ENCODE data around the gene EBLN2.

DNA sequence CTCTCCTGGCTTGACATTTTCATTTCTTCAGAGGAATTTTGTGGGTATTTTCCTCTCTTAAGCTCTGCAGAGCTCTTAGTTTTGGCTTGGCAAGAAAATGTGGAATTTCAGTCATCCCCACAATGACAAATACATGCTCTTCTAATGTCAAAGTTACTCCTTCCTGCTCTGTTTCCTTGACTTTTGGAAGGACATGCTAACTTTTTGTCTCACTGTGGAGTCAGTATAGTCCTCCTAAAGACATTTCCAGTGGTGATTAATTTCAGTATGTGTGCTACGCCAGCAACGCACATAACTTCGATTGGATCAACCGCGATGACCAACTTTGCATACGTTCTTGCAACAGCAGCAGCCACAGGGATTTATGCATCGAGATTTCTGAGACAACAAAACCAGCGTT, 13.3 kb downstream of the EBLN2 start:
- no peak for TF ChIP-seq CTCF (IDR thresholded peaks at IDR 0.05; ENCODE audit: poor library complexity)
- TF ChIP-seq EZH2phosphoT487 (IDR thresholded peaks at IDR 0.05; ENCODE audit: low read depth, severe bottlenecking, unreplicated experiment) = no peak
- no peak for TF ChIP-seq EZH2 (IDR thresholded peaks at IDR 0.05; ENCODE audit: borderline replicate concordance)

Measured in hepatocyte (in vitro differentiated cells).